ENCODE measurements around the gene CKAP2.

Gene CKAP2

GRCh38 chr13:52452470-52452869 lies 2.8 kb upstream of the CKAP2 start:
- Histone ChIP-seq H2BK120ac (ENCODE audit: insufficient read depth, low read length, poor library complexity) (no peak overlapping the region), H2AFZ (ENCODE audit: insufficient read depth, low read length, poor library complexity) (no peak overlapping the region), H2AK5ac (ENCODE audit: low read length) (no peak overlapping the region), H3K4me3 (ENCODE audit: low read depth, low read length) (no peak overlapping the region), H3K4me2 (ENCODE audit: low read length) (no peak overlapping the region), H4K12ac (ENCODE audit: low read depth, low read length) (no peak overlapping the region), H3K27ac (ENCODE audit: low read depth, low read length) (no peak overlapping the region), H3K18ac (ENCODE audit: low read length) (no peak overlapping the region), H3K9me3 (ENCODE audit: insufficient read depth, low read depth, low read length) (no peaks in the 10 kb centered on the region), H3K4ac (ENCODE audit: low read depth, low read length) (no peak overlapping the region), H4K91ac (ENCODE audit: low read depth, low read length) (no peak overlapping the region), H3K79me1 (ENCODE audit: low read length) (peaks cover 14% of the 10 kb centered on the region), H4K8ac (ENCODE audit: low read depth, low read length) (no peak overlapping the region), H3K27me3 (ENCODE audit: insufficient read depth, low read length) (no peaks in the 10 kb centered on the region), H3K79me2 (ENCODE audit: control insufficient read depth, insufficient read depth, low read length, poor library complexity) (peaks cover 11% of the 10 kb centered on the region), H3K36me3 (ENCODE audit: control insufficient read depth in 1 of 2, insufficient read depth in 2 of 2, low read length in 2 of 2) (peaks cover 5% of the 10 kb centered on the region in 2 experiments), H3K14ac (ENCODE audit: low read length) (no peak overlapping the region), H2BK5ac (ENCODE audit: low read depth, low read length, poor library complexity) (no peak overlapping the region), H3K23ac (ENCODE audit: low read length) (no peak overlapping the region), H3K9ac (ENCODE audit: low read length) (no peak overlapping the region), H3K4me1 (ENCODE audit: control insufficient read depth in 1 of 2, insufficient read depth in 2 of 2, low read length in 2 of 2) (peaks cover 8 to 12% of the 10 kb centered on the region in 2 experiments), H2BK12ac (ENCODE audit: low read length) (no peak overlapping the region)
- no peak for DNase-seq
- WGBS (ENCODE audit: extremely low coverage, insufficient coverage, insufficient read length): no CpG with 5 or more reads among the region's 2 CpGs

DNA sequence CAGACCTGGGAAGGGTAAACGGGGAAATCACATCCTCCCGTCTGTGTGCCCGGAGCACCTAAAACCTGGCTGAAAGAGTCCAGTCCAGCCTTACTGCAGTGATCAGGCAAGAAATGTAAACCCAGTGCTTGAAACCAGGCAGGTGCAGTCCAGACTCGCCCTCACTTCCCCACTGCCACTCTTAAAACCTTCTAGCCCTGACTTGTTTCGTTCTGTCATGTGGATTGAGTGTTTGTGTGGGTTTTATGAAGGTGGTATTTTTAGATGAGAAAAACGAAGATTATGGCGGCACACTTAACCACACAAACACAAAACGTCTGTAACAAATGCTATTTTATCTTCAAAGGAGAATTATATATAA lies 839 bp upstream of the CKAP2 start:
- Histone ChIP-seq H3K27me3 (ENCODE audit: insufficient read depth, low read length) (no peaks in the 10 kb centered on the region), H3K4me3 (ENCODE audit: low read depth, low read length) (peak overlapping the region; percentile 37), H3K14ac (ENCODE audit: low read length) (no peak overlapping the region), H2AFZ (ENCODE audit: insufficient read depth, low read length, poor library complexity) (no peak overlapping the region), H4K91ac (ENCODE audit: low read depth, low read length) (no peak overlapping the region), H2BK120ac (ENCODE audit: insufficient read depth, low read length, poor library complexity) (no peak overlapping the region), H3K79me2 (ENCODE audit: control insufficient read depth, insufficient read depth, low read length, poor library complexity) (peaks cover 11% of the 10 kb centered on the region), H3K18ac (ENCODE audit: low read length) (no peak overlapping the region), H2BK5ac (ENCODE audit: low read depth, low read length, poor library complexity) (no peak overlapping the region), H3K4ac (ENCODE audit: low read depth, low read length) (no peak overlapping the region), H2AK5ac (ENCODE audit: low read length) (no peak overlapping the region), H3K27ac (ENCODE audit: low read depth, low read length) (no peak overlapping the region), H3K9ac (ENCODE audit: low read length) (peak overlapping the region; percentile 9), H4K8ac (ENCODE audit: low read depth, low read length) (no peak overlapping the region), H3K9me3 (ENCODE audit: insufficient read depth, low read depth, low read length) (no peaks in the 10 kb centered on the region), H3K4me1 (ENCODE audit: control insufficient read depth in 1 of 2, insufficient read depth in 2 of 2, low read length in 2 of 2) (peaks cover 3% of the 10 kb centered on the region in 2 experiments), H3K23ac (ENCODE audit: low read length) (no peak overlapping the region), H3K36me3 (ENCODE audit: control insufficient read depth in 1 of 2, insufficient read depth in 2 of 2, low read length in 2 of 2) (peaks cover 5 to 7% of the 10 kb centered on the region in 2 experiments), H2BK12ac (ENCODE audit: low read length) (peak overlapping the region; percentile 8), H3K79me1 (ENCODE audit: low read length) (peaks cover 14% of the 10 kb centered on the region), H3K4me2 (ENCODE audit: low read length) (peak overlapping the region; percentile 83), H4K12ac (ENCODE audit: low read depth, low read length) (no peak overlapping the region)
- no CpG with 5 or more reads among the region's 8 CpGs for WGBS (ENCODE audit: extremely low coverage, insufficient coverage, insufficient read length)
- DNase-seq: peak in 1 of 2 donors; percentile 6

- Histone ChIP-seq H3K27me3 (ENCODE audit: insufficient read depth, low read length) (no peaks in the 10 kb centered on the region), H3K27ac (ENCODE audit: low read depth, low read length) (peak overlapping the region; percentile 62), H3K9me3 (ENCODE audit: insufficient read depth, low read depth, low read length) (no peaks in the 10 kb centered on the region), H3K79me2 (ENCODE audit: control insufficient read depth, insufficient read depth, low read length, poor library complexity) (peaks cover 5% of the 10 kb centered on the region), H3K4me1 (ENCODE audit: control insufficient read depth in 1 of 2, insufficient read depth in 2 of 2, low read length in 2 of 2) (peaks cover 3% of the 10 kb centered on the region in 2 experiments), H2BK120ac (ENCODE audit: insufficient read depth, low read length, poor library complexity) (peak overlapping the region; percentile 74), H4K12ac (ENCODE audit: low read depth, low read length) (peak overlapping the region; percentile 91), H3K23ac (ENCODE audit: low read length) (no peak overlapping the region), H3K9ac (ENCODE audit: low read length) (peak overlapping the region; percentile 70), H3K4ac (ENCODE audit: low read depth, low read length) (peak overlapping the region; percentile 65), H3K18ac (ENCODE audit: low read length) (peak overlapping the region; percentile 88), H4K8ac (ENCODE audit: low read depth, low read length) (peak overlapping the region; percentile 88), H2AFZ (ENCODE audit: insufficient read depth, low read length, poor library complexity) (peak overlapping the region; percentile 92), H3K14ac (ENCODE audit: low read length) (peak overlapping the region; percentile 67), H3K36me3 (ENCODE audit: control insufficient read depth in 1 of 2, insufficient read depth in 2 of 2, low read length in 2 of 2) (peaks cover 10 to 11% of the 10 kb centered on the region in 2 experiments), H4K91ac (ENCODE audit: low read depth, low read length) (peak overlapping the region; percentile 84), H2BK5ac (ENCODE audit: low read depth, low read length, poor library complexity) (peak overlapping the region; percentile 71), H3K79me1 (ENCODE audit: low read length) (peaks cover 6% of the 10 kb centered on the region), H3K4me2 (ENCODE audit: low read length) (peak overlapping the region; percentile 52), H2BK12ac (ENCODE audit: low read length) (no peak overlapping the region), H3K4me3 (ENCODE audit: low read depth, low read length) (peak overlapping the region; percentile 92), H2AK5ac (ENCODE audit: low read length) (no peak overlapping the region)
- DNase-seq: peak; percentile 68 to 80
- whole genome bisulfite sequencing (ENCODE audit: extremely low coverage, insufficient coverage, insufficient read length): no CpG with 5 or more reads among the region's 37 CpGs
Measured at GRCh38 chr13:52455677-52456041, 381 bp downstream of the CKAP2 start.

DNA sequence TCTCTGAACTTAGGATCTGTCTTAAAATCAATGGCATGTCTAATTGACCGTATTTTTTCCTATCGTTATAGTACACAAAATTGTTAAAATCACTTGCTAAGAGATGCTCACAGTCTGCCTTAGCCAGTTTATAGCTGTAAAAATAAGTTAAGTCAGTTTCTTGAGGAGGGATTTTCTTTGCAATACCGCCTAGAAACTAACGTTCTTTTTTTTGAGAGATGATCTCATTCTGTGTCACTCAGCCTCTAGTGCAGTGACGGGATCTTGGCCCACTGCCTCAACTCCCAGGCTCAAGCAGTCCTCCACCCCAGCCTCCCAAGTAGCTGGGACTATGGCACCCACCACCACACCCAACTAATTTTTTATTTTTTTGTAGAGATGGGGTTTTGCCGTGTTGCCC lies 4.4 kb downstream of the CKAP2 start:
- H2BK5ac ChIP-seq (ENCODE audit: low read depth, low read length, poor library complexity): no peak overlapping the region
- no peak overlapping the region for H4K8ac ChIP-seq (ENCODE audit: low read depth, low read length)
- peaks cover 17 to 23% of the 10 kb centered on the region in 2 experiments for H3K36me3 ChIP-seq (ENCODE audit: control insufficient read depth in 1 of 2, insufficient read depth in 2 of 2, low read length in 2 of 2)
- no peak overlapping the region for H2AK5ac ChIP-seq (ENCODE audit: low read length)
- H3K4me3 ChIP-seq (ENCODE audit: low read depth, low read length): no peak overlapping the region
- H3K18ac ChIP-seq (ENCODE audit: low read length): no peak overlapping the region
- no peak overlapping the region for H2BK12ac ChIP-seq (ENCODE audit: low read length)
- no peak overlapping the region for H4K12ac ChIP-seq (ENCODE audit: low read depth, low read length)
- peaks cover 6% of the 10 kb centered on the region for H3K79me1 ChIP-seq (ENCODE audit: low read length)
- H3K23ac ChIP-seq (ENCODE audit: low read length): no peak overlapping the region
- H3K4ac ChIP-seq (ENCODE audit: low read depth, low read length): no peak overlapping the region
- H3K14ac ChIP-seq (ENCODE audit: low read length): no peak overlapping the region
- no peak overlapping the region for H2AFZ ChIP-seq (ENCODE audit: insufficient read depth, low read length, poor library complexity)
- H3K27ac ChIP-seq (ENCODE audit: low read depth, low read length): no peak overlapping the region
- no peak overlapping the region for H3K4me2 ChIP-seq (ENCODE audit: low read length)
- no CpG with 5 or more reads among the region's 6 CpGs for WGBS (ENCODE audit: extremely low coverage, insufficient coverage, insufficient read length)
- H4K91ac ChIP-seq (ENCODE audit: low read depth, low read length): no peak overlapping the region
- H3K9ac ChIP-seq (ENCODE audit: low read length): no peak overlapping the region
- no peaks in the 10 kb centered on the region for H3K9me3 ChIP-seq (ENCODE audit: insufficient read depth, low read depth, low read length)
- no peak overlapping the region for H2BK120ac ChIP-seq (ENCODE audit: insufficient read depth, low read length, poor library complexity)
- no peak for DNase-seq
- peaks cover 5% of the 10 kb centered on the region for H3K79me2 ChIP-seq (ENCODE audit: control insufficient read depth, insufficient read depth, low read length, poor library complexity)
- H3K27me3 ChIP-seq (ENCODE audit: insufficient read depth, low read length): no peaks in the 10 kb centered on the region
- no peaks in the 10 kb centered on the region for H3K4me1 ChIP-seq (ENCODE audit: control insufficient read depth in 1 of 2, insufficient read depth in 2 of 2, low read length in 2 of 2)

All from trophoblast cell (in vitro differentiated cells and primary cell).